OCI-LY1 (cell line): Measurements from ENCODE around the gene TLL2.

Experiments used
- H2AFZ ChIP-seq: fragments of 200-600 bp; sonication (generic), shearing (Covaris generic); 2 replicates; pipeline ENCODE4 v1.6.0; 2014; ENCODE audit warnings: antibody characterized with exemption, mild to moderate bottlenecking, low read length
- H3F3A ChIP-seq: fragments of 200-600 bp; sonication (generic), shearing (Covaris generic); 2 replicates; pipeline ENCODE4 v1.6.0; 2014; ENCODE audit warnings: mild to moderate bottlenecking, antibody characterized with exemption, low read length, moderate library complexity; ENCODE audit not compliant: insufficient read depth
- H3K27ac ChIP-seq: fragments of 200-600 bp; sonication (generic); 2 replicates; pipeline ENCODE4 v1.5.1; 2014; ENCODE audit warnings: low read length, mixed run types, mild to moderate bottlenecking, low read depth; ENCODE audit not compliant: poor library complexity, severe bottlenecking
- H3K27me3 ChIP-seq: fragments of 200-600 bp; sonication (generic); 2 replicates; pipeline ENCODE4 v1.6.0; 2014; ENCODE audit warnings: antibody characterized with exemption, mild to moderate bottlenecking, low read length, moderate library complexity; ENCODE audit not compliant: insufficient read depth
- H3K36me3 ChIP-seq: fragments of 200-600 bp; sonication (generic); 2 replicates; pipeline ENCODE4 v1.6.1; 2014; ENCODE audit warnings: mild to moderate bottlenecking, antibody characterized with exemption, low read length, moderate library complexity, mixed read lengths; ENCODE audit not compliant: insufficient read depth
- H3K4me1 ChIP-seq: fragments of 200-600 bp; sonication (generic); 2 replicates; pipeline ENCODE4 v1.5.1; 2014; ENCODE audit warnings: mild to moderate bottlenecking, low read length, moderate library complexity; ENCODE audit not compliant: insufficient read depth, severe bottlenecking
- H3K4me2 ChIP-seq: fragments of 200-600 bp; sonication (generic), shearing (Covaris generic); 2 replicates; pipeline ENCODE4 v1.6.1; 2014; ENCODE audit warnings: low read length
- H3K4me3 ChIP-seq: fragments of 200-600 bp; sonication (generic); 2 replicates; pipeline ENCODE4 v1.5.1; 2014; ENCODE audit warnings: low read length, low read depth, mild to moderate bottlenecking, mixed read lengths; ENCODE audit not compliant: poor library complexity, severe bottlenecking
- H3K79me2 ChIP-seq: fragments of 200-600 bp; shearing (Covaris generic); 2 replicates; pipeline ENCODE4 v1.6.1; 2016; ENCODE audit warnings: mixed run types, low read length, mixed read lengths; ENCODE audit not compliant: insufficient read depth
- H3K9ac ChIP-seq: fragments of 200-600 bp; sonication (generic), shearing (Covaris generic); 2 replicates; pipeline ENCODE4 v1.6.1; 2014; ENCODE audit warnings: mild to moderate bottlenecking, low read length, mixed read lengths
- H3K9me2 ChIP-seq: fragments of 200-600 bp; sonication (generic), shearing (Covaris generic); 2 replicates; pipeline ENCODE4 v1.6.1; 2014; ENCODE audit warnings: low read depth, mild to moderate bottlenecking, low read length, mixed read lengths
- H3K9me3 ChIP-seq: fragments of 200-600 bp; shearing (Covaris generic); 2 replicates; pipeline ENCODE4 v1.6.1; 2014; ENCODE audit warnings: low read length, mixed read lengths
- H4K20me1 ChIP-seq: fragments of 200-600 bp; sonication (generic), shearing (Covaris generic); 2 replicates; pipeline ENCODE4 v1.6.0; 2016; ENCODE audit warnings: mild to moderate bottlenecking, low read length; ENCODE audit not compliant: insufficient read depth
- CTCF ChIP-seq: fragments of 200-600 bp; sonication (generic), shearing (Covaris generic); IDR thresholded peaks from 2 replicates; pipeline ENCODE4 v1.5.1; 2017; ENCODE audit warnings: mild to moderate bottlenecking, antibody characterized with exemption, low read length, moderate library complexity, mixed read lengths
- EZH2 ChIP-seq: fragments of 200-600 bp; sonication (generic), shearing (Covaris generic); IDR thresholded peaks from 2 replicates; pipeline ENCODE4 v1.8.0; 2017; ENCODE audit warnings: borderline replicate concordance, mixed run types, mild to moderate bottlenecking, antibody characterized with exemption, low read length, moderate library complexity, mixed read lengths

The TLL2 gene

GRCh38 chr10:96341219-96342182, 172.2 kb downstream of the TLL2 start:
- no peaks in the 10 kb centered on the region for H3K79me2 ChIP-seq
- H3K27ac ChIP-seq: no peak overlapping the region
- TF ChIP-seq EZH2: no peak
- no peaks in the 10 kb centered on the region for H3K9me3 ChIP-seq
- H2AFZ ChIP-seq: no peak overlapping the region
- no peaks in the 10 kb centered on the region; the same call in 1 of the 2 replicates for H3K36me3 ChIP-seq
- H3K4me2 ChIP-seq: no peak overlapping the region
- H3K4me3 ChIP-seq: no peak overlapping the region
- no peaks in the 10 kb centered on the region for H3K9me2 ChIP-seq
- no peaks in the 10 kb centered on the region for H3K27me3 ChIP-seq
- H3F3A ChIP-seq: no peaks in the 10 kb centered on the region
- no peak overlapping the region for H3K9ac ChIP-seq
- no peaks in the 10 kb centered on the region for H4K20me1 ChIP-seq
- H3K4me1 ChIP-seq: no peaks in the 10 kb centered on the region

DNA sequence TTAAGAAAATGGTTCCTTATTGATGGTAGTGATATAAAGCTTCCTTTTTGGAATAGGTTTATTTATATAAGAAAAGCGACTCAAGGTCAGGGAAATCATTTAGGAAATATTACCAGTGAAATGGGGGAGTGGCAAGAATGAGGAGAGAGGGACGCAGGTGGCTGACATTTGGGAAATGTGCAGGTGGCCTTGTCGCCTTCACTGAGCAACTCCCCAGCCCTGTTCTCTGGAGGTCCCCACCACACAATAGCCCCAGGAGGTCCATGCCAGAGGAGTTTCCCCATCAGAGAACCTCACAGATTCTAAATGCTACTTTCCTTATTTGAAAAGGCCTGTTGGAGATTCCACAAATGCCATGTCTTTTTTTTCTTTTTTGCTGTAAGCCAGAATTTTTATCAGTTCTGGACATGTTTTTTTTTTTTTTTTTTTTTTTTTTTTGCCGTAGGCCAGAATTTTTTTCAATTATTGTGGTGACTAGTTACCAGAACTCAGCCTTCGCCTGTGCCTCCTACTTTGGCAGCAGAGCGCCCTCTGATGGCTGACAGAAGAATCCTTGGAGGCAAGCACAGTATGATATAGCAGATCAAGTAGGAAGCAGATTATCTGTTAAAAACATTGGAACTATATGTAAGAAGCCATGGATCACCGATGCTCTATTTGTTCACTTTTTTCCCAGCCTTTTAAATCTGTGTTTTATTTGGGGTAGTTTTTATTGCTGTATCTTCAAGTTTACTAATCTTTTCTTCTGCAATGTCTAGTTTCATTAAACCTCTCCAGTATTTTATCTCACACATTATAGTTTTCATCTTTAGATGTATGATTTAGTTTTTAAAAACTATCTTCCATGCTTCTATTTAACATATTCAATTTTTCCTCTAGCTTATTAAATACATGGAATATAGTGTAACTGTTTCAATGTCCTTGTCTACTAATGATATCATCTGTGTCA, 173.5 kb downstream of the TLL2 start:
- Histone ChIP-seq H2AFZ (no peak overlapping the region), H3K79me2 (no peaks in the 10 kb centered on the region), H3K4me2 (no peak overlapping the region), H3K9me2 (no peaks in the 10 kb centered on the region), H3K9ac (no peak overlapping the region), H3K9me3 (no peaks in the 10 kb centered on the region), H3K4me3 (no peak overlapping the region), H3K36me3 (no peaks in the 10 kb centered on the region; the same call in 1 of the 2 replicates), H3K4me1 (no peaks in the 10 kb centered on the region), H3K27ac (no peak overlapping the region), H4K20me1 (no peaks in the 10 kb centered on the region), H3F3A (no peaks in the 10 kb centered on the region), H3K27me3 (no peaks in the 10 kb centered on the region)
- TF ChIP-seq EZH2: no peak
- TF ChIP-seq CTCF: peak; percentile 65

GRCh38 chr10:96339383-96339782, 174.3 kb downstream of the TLL2 start:
- Histone ChIP-seq H3K9me2 (no peaks in the 10 kb centered on the region), H3K4me2 (no peak overlapping the region), H3K36me3 (no peaks in the 10 kb centered on the region), H3K27ac (no peak overlapping the region), H3K9ac (no peak overlapping the region), H3K4me1 (no peaks in the 10 kb centered on the region), H3K4me3 (no peak overlapping the region), H3K9me3 (no peaks in the 10 kb centered on the region), H3F3A (no peaks in the 10 kb centered on the region), H3K79me2 (no peaks in the 10 kb centered on the region), H4K20me1 (no peaks in the 10 kb centered on the region), H2AFZ (no peak overlapping the region), H3K27me3 (no peaks in the 10 kb centered on the region)
- TF ChIP-seq EZH2: no peak
- no peak for TF ChIP-seq CTCF
